Measurements from ENCODE around the gene GNAZ. TPM values are rescaled to one million over a fixed set of nuclear protein-coding genes. Genes with fewer than 3 reads are reported as not detected.

The GNAZ gene
- polyA plus RNA-seq, 1 donor (not counting 4 experiments of a cell fraction or from before 2014, with no cell fraction given) = 0.03 TPM

- H2AFZ ChIP-seq (ENCODE audit: control insufficient read depth, low read length) = no peak overlapping the region
- no peaks in the 10 kb centered on the region for H3K9me1 ChIP-seq (ENCODE audit: control insufficient read depth, extremely low read depth, insufficient read depth, low read length)
- dilution Hi-C loops (cut with MboI; ENCODE audit: extremely low pct_ligation_motif_present, low sequenced_read_pairs) = no loop called here
- no peak for DNase-seq (ENCODE audit: low read depth, low spot score)
- H3K4me3 ChIP-seq (ENCODE audit: control insufficient read depth in 2 of 3, extremely low read depth in 1 of 3, insufficient read depth in 2 of 3, low read depth in 1 of 3, low read length in 3 of 3) = no peak overlapping the region
- H3K4me1 ChIP-seq (ENCODE audit: control insufficient read depth, extremely low read depth, insufficient read depth, low read length) = peaks cover 3% of the 10 kb centered on the region
- no peaks in the 10 kb centered on the region for H4K20me1 ChIP-seq (ENCODE audit: control insufficient read depth, extremely low read depth, insufficient read depth, low read length)
- no peaks in the 10 kb centered on the region for H3K79me2 ChIP-seq (ENCODE audit: control insufficient read depth, insufficient read depth, low read length)
- H3K4me2 ChIP-seq (ENCODE audit: control insufficient read depth, extremely low read depth, insufficient read depth, low read depth, low read length) = no peak overlapping the region
- no peaks in the 10 kb centered on the region for H3K9me3 ChIP-seq (ENCODE audit: control insufficient read depth, low read depth, low read length)
- no peaks in the 10 kb centered on the region for H3K36me3 ChIP-seq (ENCODE audit: control insufficient read depth in 2 of 2, extremely low read depth in 1 of 2, insufficient read depth in 2 of 2, low read length in 2 of 2)
- TF ChIP-seq CTCF (optimal IDR thresholded peaks at IDR 0.05 in 1 of 3, IDR thresholded peaks at IDR 0.05 in 1 of 3, conservative IDR thresholded peaks at IDR 0.05 in 1 of 3; ENCODE audit: extremely low read depth in 1 of 3, insufficient read depth in 2 of 3, low read length in 3 of 3) (no peak), EZH2 (IDR thresholded peaks at IDR 0.05; ENCODE audit: low read length) (no peak)
- peaks cover 36% of the 10 kb centered on the region for H3K27me3 ChIP-seq (ENCODE audit: control insufficient read depth, extremely low read depth, insufficient read depth, low read length)
- H3K9ac ChIP-seq (ENCODE audit: control insufficient read depth, extremely low read depth, insufficient read depth, low read length) = no peak overlapping the region
- no peak for FAIRE-seq
- no peak overlapping the region for H3K27ac ChIP-seq (ENCODE audit: control insufficient read depth, insufficient read depth, low read length)
Observed at GRCh38 chr22:23067691-23068090, 2.6 kb upstream of the GNAZ start.

DNA sequence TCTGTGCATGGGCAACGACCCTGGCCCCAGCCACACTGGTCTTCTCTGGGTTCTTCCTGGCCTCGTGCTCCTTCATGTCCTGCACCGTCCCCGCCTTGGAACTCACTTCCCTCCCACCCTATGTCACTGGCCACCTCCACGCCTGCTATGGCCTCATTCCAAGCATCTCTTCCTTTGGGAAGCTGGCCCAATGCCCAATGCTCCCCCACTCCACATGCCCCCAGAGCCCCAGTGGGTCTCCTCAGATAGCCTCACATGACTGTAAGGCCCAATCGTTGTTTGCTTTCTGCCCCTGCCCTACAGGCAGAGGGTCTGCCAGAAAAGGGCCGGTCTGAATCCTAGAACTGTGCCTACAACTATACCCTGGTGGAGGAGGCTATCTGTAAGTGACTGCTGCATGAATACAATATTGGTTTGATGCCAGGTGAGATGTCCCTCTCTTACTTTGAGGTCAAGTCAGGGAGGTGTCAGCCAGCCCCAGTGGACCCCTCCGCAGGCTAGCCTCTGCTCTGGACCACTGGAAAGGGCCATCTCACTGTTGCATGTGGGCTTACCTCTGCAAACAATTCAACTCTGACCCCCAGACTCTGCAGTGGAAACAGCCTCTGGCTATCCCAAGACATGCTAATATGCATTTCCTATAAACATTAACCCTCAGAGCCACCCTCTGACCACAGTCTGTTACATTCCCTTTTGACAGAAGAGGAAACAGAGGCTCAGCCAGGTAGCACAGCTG lies 2.1 kb upstream of the GNAZ start:
- Histone ChIP-seq H3K9me1 (ENCODE audit: control insufficient read depth, extremely low read depth, insufficient read depth, low read length) (no peaks in the 10 kb centered on the region), H3K79me2 (ENCODE audit: control insufficient read depth, insufficient read depth, low read length) (no peaks in the 10 kb centered on the region), H3K4me1 (ENCODE audit: control insufficient read depth, extremely low read depth, insufficient read depth, low read length) (peaks cover 3% of the 10 kb centered on the region), H3K36me3 (ENCODE audit: control insufficient read depth in 2 of 2, extremely low read depth in 1 of 2, insufficient read depth in 2 of 2, low read length in 2 of 2) (no peaks in the 10 kb centered on the region), H3K27me3 (ENCODE audit: control insufficient read depth, extremely low read depth, insufficient read depth, low read length) (peaks cover 37% of the 10 kb centered on the region), H3K9me3 (ENCODE audit: control insufficient read depth, low read depth, low read length) (no peaks in the 10 kb centered on the region), H4K20me1 (ENCODE audit: control insufficient read depth, extremely low read depth, insufficient read depth, low read length) (no peaks in the 10 kb centered on the region), H3K4me2 (ENCODE audit: control insufficient read depth, extremely low read depth, insufficient read depth, low read depth, low read length) (no peak overlapping the region), H3K9ac (ENCODE audit: control insufficient read depth, extremely low read depth, insufficient read depth, low read length) (no peak overlapping the region), H2AFZ (ENCODE audit: control insufficient read depth, low read length) (no peak overlapping the region), H3K4me3 (ENCODE audit: control insufficient read depth in 2 of 3, extremely low read depth in 1 of 3, insufficient read depth in 2 of 3, low read depth in 1 of 3, low read length in 3 of 3) (no peak overlapping the region), H3K27ac (ENCODE audit: control insufficient read depth, insufficient read depth, low read length) (no peak overlapping the region)
- TF ChIP-seq EZH2 (IDR thresholded peaks at IDR 0.05; ENCODE audit: low read length) (no peak), CTCF (optimal IDR thresholded peaks at IDR 0.05 in 1 of 3, IDR thresholded peaks at IDR 0.05 in 1 of 3, conservative IDR thresholded peaks at IDR 0.05 in 1 of 3; ENCODE audit: extremely low read depth in 1 of 3, insufficient read depth in 2 of 3, low read length in 3 of 3) (no peak)
- no peak for FAIRE-seq
- no peak for DNase-seq (ENCODE audit: low read depth, low spot score)
- dilution Hi-C loops (cut with MboI; ENCODE audit: extremely low pct_ligation_motif_present, low sequenced_read_pairs) = no loop called here

All from keratinocyte (primary cell).